GM19035 (cell line): ENCODE data around the gene UTP3.
"Not testable (repeated sequence)": the region's sequence is repeated elsewhere in the genome, so short reads cannot be mapped to it uniquely, and the experiment has no call there.

Experiments
- ATAC-seq: cut with Tn5 transposase; IDR thresholded peaks from one replicate; pipeline ENCODE4 v1.9.1; 2021; ENCODE audit not compliant: unreplicated experiment

Gene UTP3

DNA sequence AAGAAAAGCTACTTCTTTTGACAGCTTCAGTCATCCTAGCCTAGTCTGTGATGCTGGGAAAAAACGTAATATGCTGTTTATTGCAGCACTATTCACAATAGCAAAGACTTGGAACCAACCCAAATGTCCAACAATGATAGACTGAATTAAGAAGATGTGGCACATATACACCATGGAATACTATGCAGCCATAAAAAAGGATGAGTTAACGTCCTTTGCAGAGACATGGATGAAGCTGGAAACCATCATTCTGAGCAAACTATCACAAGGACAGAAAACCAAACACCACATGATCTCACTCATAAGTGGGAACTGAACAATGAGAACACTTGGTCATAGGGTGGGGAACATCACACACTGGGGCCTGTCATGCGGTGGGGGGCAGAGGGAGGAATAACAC, 6.2 kb upstream of the UTP3 start:
- not testable (repeated sequence) for ATAC-seq

DNA sequence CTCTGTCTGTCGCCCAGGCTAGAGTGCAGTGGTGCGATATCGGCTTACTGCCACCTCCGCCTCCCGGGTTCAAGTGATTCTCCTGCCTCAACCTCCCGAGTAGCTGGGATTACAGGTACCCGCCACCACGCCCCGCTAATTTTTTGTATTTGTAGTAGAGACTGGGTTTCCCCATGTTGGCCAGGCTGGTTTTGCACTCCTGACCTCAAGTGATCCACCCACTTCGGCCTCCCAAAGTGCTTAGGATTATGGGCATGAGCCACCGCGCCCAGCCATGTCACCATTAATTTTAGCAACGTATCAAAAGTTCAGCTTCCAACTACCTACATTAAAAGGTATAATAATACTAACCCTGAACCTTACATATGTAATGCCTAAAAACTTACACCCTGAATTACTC, 940 bp upstream of the UTP3 start:
- ATAC-seq: no peak

DNA sequence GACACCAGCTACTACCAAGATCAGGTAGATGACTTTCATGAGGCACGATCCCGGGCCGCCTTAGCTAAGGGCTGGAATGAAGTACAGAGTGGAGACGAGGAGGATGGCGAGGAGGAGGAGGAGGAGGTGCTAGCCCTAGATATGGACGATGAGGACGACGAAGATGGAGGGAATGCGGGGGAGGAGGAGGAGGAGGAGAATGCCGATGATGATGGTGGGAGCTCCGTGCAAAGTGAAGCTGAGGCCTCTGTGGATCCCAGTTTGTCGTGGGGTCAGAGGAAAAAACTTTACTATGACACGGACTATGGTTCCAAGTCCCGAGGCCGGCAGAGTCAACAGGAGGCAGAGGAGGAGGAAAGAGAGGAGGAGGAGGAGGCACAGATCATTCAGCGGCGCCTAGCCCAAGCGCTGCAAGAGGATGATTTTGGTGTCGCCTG, 481 bp downstream of the UTP3 start:
- ATAC-seq: peak; percentile 4

DNA sequence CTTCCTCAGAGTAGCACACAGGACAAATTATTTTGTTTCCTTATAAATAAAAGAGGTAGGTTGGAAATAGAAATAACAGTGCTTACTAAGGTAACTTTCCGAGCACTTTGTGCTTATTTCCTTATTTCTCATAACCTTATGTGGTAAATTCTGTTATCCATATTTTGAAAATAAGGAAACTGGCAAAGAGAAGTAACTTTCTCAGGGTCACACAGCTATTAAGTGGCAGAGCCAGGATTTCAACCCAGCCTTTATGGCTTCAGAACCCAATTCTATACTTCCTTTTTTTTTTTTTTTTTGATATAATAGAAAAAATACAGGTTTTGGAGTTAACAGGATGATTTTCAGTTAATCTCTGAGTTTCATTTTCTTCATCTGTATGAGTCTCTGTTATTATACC, 3.3 kb downstream of the UTP3 start:
- no peak for ATAC-seq

- ATAC-seq: not testable (repeated sequence)
These were observed 6.3 kb downstream of the UTP3 start for GRCh38 chr4:70694633-70695032.

DNA sequence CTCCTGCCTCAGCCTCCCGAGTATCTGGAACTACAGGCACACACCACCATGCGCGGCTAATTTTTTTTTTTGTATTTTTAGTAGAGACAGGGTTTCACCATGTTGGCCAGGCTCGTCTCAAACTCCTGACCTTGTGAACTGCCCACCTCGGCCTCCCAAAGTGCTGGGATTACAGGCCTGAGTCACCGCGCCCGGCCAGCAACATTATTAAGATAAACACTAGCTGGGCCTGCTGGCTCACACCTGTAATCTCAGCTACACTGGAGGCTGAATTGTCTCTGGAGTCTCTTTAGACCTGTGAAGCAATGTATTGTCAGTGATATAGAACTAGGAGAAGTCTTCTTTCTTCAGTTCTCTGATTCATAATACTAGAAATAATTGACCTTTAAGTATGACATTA, 10.1 kb downstream of the UTP3 start:
- ATAC-seq: not testable (repeated sequence)

GRCh38 chr4:70700712-70701111, 12.4 kb downstream of the UTP3 start:
- no peak for ATAC-seq

DNA sequence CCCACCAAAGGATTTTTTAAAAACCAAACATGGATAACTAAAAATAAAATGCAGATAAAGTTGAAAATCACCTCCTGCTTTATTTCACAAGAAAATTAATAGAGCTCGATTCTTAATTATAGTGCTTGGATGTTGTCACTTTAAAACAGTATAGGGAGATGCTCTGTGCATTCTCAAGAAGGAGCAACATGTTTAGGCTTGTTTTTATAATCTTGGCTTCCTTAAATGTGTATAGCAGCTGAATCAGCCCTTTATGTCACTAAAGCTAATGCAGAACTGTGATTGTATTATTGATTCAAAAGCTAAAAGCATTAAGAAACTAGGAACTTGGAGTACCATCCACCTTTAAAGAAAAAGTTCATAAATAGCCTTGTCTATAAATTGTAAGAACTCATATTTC, 12.9 kb downstream of the UTP3 start:
- ATAC-seq: no peak

DNA sequence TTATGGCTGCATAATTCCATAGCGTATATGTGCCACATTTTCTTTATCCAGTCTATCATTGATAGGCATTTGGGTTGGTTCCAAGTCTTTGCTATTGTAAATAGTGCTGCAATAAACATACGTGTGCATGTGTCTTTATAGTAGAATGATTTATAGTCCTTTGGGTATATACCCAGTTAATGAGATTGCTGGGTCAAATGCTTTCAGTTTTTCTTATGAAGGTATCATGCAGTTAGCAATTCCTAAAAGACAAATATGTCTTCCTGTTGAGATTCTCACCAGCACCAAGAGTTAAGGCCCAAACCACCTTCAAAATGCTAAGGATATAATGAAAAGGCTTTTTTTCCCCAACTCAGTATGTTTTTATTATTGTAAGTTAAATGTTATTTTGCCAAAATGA, 14.3 kb downstream of the UTP3 start:
- not testable (repeated sequence) for ATAC-seq

- ATAC-seq: no peak
These were observed 15.4 kb downstream of the UTP3 start for GRCh38 chr4:70703619-70704214.

GRCh38 chr4:70704215-70704930, 16.0 kb downstream of the UTP3 start:
- ATAC-seq: peak; percentile 59

GRCh38 chr4:70704931-70705182, 16.5 kb downstream of the UTP3 start:
- ATAC-seq: peak; percentile 36

DNA sequence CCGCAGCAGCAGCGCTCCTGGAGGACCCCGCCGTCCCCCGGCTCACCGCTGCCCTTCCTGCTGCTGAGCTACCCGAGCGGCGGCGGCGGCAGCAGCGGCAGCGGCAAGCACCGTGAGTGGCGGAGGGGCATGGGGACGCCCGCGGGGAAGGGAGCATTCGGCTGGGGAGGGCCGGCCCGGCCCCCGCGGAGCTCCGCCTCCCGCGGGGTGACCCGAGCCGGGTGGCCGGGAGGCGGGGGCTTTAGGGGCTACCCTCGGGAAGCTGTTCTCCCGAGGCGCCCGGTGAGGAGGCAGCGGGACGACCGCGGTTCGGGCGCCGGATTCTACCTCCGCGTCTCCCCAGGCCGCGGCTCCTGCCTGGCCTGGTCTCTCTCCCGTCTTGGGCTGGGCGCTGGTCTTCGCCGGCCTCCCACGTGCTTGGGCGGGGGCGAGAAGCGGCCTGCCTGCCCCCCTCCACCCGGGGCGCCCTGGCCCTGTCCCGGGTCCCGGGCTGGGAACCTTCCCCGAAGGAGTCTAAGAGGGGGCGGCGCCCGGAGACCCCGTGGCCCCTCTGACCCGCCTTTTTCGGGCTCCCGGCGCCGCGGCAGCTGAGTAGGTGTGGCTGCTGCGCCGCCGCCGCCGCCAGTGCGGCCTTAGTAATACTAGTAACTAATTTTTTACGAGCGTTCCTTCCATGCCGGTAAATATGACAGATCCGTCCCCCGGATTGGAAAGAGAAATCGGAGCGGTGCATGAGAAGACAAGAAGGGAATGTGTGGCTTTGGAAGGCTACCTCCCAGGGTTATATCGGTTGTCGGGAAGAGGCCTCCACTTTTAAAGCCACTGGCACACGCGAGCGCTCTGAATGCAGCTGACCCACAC, 17.1 kb downstream of the UTP3 start:
- peak; percentile 57 for ATAC-seq

DNA sequence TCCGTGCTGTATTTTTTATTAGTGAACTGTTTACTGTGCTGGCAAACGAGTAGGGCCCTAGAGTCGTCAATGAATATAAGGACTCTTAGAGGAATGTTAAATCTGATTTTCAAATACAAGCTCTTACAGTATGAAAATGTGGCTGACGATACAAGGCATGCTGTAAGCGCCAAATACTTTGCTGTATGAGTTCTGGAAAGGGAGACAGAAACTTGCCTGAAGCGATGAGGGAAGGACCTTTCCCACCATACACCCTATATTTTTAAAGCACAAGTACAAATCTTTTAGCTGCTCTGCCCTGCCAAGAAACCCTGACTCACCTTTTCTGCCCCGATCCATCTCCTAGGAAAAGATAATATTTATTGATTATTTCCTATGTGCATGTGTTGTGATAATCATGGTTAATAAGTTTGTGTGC, 17.7 kb downstream of the UTP3 start:
- ATAC-seq: no peak

GRCh38 chr4:70706516-70706915, 18.2 kb downstream of the UTP3 start:
- no peak for ATAC-seq

GRCh38 chr4:70709611-70710205, 21.4 kb downstream of the UTP3 start:
- ATAC-seq: no peak

DNA sequence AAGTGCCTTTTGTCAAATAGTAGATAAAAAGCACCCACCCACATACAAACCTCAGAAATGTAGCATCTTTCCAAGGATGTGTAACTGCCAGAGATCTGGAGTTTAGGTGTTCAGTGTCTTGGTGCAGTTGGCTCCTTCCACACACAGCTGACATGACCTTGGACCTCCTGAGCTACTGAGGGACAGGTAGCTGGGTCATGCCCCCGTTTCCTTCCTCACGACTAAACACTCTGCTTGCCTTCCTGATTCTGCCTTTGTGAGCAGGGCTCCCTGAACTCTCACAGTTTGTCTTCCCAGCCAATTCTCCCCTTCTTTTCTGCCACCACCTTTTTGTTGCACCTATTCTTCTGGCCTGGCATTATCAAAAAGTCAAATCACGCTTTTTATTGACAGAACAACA, 23.3 kb downstream of the UTP3 start:
- ATAC-seq: no peak

DNA sequence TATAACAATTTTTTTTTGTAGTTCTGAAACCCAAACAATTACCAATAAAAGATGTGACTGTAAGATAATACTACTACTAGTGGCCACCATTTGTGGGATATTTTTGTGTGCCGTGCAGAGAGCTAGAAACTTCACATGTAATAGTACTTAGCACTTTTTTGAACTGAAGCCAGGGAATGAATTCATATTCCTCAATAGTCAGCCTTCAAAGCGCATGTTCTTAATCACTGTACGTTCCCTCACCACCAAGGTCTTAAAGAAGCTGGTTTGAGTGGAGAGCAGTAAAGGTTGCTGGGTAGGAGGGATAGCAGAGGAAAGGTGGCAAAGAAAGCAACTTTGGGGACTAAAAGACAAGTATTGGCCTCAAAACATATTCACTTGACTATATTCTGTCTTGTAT, 23.8 kb downstream of the UTP3 start:
- ATAC-seq: no peak

DNA sequence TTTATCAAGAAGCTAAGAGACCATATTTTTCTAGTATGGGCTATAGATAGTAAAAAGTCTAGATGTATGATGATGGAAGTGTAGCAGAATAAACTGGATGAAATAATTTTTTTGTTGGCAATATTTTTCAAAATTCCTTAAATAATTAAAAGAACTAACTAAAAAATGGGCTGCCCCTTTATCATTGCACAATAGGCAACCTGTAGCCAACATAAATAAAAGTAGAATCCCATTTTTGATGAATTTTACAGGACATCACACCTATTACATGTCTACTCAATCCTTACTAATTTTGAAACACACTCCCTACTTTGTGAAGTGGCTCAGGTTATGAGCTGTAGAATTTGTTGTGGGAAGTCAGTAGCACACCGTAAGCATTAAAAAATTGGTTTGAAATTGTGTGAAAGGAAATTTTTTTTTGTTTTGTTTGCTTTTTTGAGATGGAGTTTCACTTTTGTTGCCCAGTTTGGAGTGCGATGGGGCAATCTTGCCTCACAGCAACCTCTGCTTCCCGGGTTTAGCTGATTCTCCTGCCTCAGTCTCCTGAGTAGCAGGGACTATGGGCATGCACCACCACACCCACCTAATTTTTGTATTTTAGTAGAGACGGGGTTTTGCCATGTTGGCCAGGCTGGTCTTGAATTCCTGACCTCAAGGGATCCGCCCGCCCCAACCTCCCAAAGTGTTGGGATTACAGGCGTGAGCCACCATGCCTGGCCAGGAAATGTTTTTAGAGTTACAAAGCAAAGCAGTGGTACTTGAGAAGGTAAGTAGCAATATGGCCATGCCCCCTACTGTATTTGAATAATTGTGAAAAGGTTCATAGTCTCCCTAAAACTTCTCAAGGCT, 24.5 kb downstream of the UTP3 start:
- ATAC-seq: no peak

DNA sequence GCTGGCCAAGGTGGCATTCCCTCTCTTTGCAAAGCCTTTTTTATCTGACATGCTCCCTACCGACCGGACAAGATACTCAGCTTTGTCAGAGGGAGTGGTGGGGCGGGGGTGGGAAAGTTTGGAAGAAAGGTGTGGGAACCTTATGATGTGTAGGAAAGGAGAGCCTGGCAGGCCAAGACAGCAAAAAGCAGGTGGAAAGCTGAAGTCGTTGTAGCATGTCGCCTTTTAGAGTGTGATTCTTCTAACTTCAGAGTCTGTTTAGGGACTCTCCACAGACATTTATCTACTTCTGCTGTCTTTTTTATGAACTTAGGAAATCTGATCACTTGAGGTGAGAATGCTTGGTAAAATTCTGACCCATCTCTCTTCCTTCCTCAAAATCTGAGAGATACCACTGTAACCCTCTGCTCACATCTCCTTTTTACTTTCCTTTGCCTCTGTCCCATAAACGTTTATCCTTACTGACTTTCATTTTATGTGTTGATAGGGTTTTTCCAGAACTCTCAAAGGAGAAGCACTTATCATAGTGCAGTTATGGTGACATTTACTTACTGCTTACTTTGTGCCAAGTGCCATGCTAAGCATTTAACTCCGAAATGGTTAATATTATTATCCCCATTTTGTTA, 25.2 kb downstream of the UTP3 start:
- ATAC-seq: peak; percentile 42
